ENCODE measurements around the gene MCL1.
A peak's percentile ranks its signal among the peaks of the same experiment; 100 is the strongest.

Gene MCL1

GRCh38 chr1:150555971-150556865 lies 23.2 kb downstream of the MCL1 start:
- DNase-seq (ENCODE audit: low read depth): no peak

GRCh38 chr1:150555198-150555970 lies 24.0 kb downstream of the MCL1 start:
- no peak for DNase-seq (ENCODE audit: low read depth)

- DNase-seq (ENCODE audit: low read depth): no peak
These were observed 25.3 kb downstream of the MCL1 start for GRCh38 chr1:150554086-150554452.

- no peak for DNase-seq (ENCODE audit: low read depth)
These were observed 25.9 kb downstream of the MCL1 start for GRCh38 chr1:150553392-150554085.

GRCh38 chr1:150552911-150553289 lies 26.5 kb downstream of the MCL1 start:
- no peak for DNase-seq (ENCODE audit: low read depth)

GRCh38 chr1:150552128-150552910 lies 27.1 kb downstream of the MCL1 start:
- peak; percentile 88 for DNase-seq (ENCODE audit: low read depth)

- no peak for DNase-seq (ENCODE audit: low read depth)
These were observed 27.7 kb downstream of the MCL1 start for GRCh38 chr1:150551784-150552127.

GRCh38 chr1:150551051-150551783 lies 28.2 kb downstream of the MCL1 start:
- no peak for DNase-seq (ENCODE audit: low read depth)

- DNase-seq (ENCODE audit: low read depth): no peak
These were observed 29.0 kb downstream of the MCL1 start for GRCh38 chr1:150550222-150551050.

GRCh38 chr1:150549496-150550221 lies 29.8 kb downstream of the MCL1 start:
- DNase-seq (ENCODE audit: low read depth): no peak

- DNase-seq (ENCODE audit: low read depth): no peak
These were observed 30.5 kb downstream of the MCL1 start, which contains the start of gene ADAMTSL4 for GRCh38 chr1:150548632-150549495. Gene ADAMTSL4 (plus strand): TSS chr1:150549408. CDS start chr1:150552289, 2,881 bp downstream.

GRCh38 chr1:150548324-150548631 lies 31.1 kb downstream of the MCL1 start:
- no peak for DNase-seq (ENCODE audit: low read depth)

GRCh38 chr1:150546294-150546937 lies 33.0 kb downstream of the MCL1 start:
- no peak for DNase-seq (ENCODE audit: low read depth)

- no peak for DNase-seq (ENCODE audit: low read depth)
These were observed 33.9 kb downstream of the MCL1 start for GRCh38 chr1:150545486-150546032.

GRCh38 chr1:150544204-150544603 lies 35.2 kb downstream of the MCL1 start:
- DNase-seq (ENCODE audit: low read depth): no peak

GRCh38 chr1:150543500-150544143 lies 35.8 kb downstream of the MCL1 start:
- no peak for DNase-seq (ENCODE audit: low read depth)

All from stromal cell of bone marrow (primary cell).